ENCODE results near the gene RPUSD2.
A peak's percentile ranks its signal among the peaks of the same experiment; 100 is the strongest.

Gene RPUSD2, protein sequence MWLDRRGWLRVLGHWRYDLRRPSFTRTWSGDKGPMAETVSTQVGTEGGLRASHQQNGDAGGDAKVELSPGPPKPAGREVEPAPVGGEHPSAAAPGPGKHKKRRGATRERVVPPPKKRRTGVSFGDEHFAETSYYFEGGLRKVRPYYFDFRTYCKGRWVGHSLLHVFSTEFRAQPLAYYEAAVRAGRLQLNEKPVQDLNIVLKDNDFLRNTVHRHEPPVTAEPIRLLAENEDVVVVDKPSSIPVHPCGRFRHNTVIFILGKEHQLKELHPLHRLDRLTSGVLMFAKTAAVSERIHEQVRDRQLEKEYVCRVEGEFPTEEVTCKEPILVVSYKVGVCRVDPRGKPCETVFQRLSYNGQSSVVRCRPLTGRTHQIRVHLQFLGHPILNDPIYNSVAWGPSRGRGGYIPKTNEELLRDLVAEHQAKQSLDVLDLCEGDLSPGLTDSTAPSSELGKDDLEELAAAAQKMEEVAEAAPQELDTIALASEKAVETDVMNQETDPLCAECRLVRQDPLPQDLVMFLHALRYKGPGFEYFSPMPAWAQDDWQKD

DNA sequence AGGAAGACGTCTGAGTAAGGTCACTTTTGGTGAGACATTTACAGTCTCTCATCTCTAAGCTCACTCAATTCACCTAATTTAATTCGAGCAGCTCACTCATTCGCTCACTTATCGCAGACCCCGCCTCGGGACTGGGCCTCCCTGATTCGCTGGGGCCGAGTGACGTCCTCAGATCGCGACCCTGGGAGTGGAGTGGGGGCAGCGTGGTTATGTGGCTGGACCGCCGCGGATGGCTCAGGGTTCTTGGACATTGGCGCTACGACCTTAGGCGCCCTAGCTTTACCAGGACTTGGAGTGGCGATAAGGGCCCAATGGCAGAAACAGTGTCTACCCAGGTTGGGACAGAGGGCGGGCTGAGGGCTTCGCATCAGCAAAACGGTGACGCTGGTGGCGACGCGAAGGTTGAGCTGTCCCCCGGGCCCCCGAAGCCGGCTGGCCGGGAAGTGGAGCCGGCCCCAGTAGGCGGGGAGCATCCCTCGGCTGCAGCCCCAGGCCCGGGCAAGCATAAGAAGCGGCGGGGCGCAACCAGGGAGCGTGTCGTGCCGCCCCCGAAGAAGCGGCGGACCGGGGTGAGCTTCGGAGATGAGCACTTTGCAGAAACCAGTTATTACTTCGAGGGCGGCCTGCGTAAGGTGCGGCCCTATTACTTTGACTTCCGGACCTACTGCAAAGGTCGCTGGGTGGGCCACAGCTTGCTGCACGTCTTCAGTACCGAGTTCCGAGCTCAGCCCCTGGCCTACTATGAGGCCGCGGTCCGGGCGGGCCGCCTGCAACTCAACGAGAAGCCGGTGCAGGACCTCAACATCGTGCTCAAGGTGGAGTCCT, at the start of gene RPUSD2:
RPUSD2 (plus strand) TSS at position 171 of the 825 bp plus-strand sequence; CDS start at position 210, 39 bp downstream.
- Histone ChIP-seq H3K27me3 (ENCODE audit: control insufficient read depth in 2 of 2, insufficient read depth in 2 of 2, low read length in 2 of 2) (no peaks in the 10 kb centered on the region), H3K9ac (ENCODE audit: low read depth in 1 of 2, low read length in 2 of 2) (peak within 1 kb of the TSS; percentile 63 to 79), H3K36me3 (ENCODE audit: control insufficient read depth in 2 of 2, insufficient read depth in 2 of 2, low read length in 2 of 2) (peaks cover 14 to 15% of the 10 kb centered on the region in 2 donors), H3K9me3 (ENCODE audit: control insufficient read depth in 2 of 2, low read length in 2 of 2) (no peaks in the 10 kb centered on the region), H3K4me3 (ENCODE audit: low read length in 2 of 2) (peak within 1 kb of the TSS; percentile 95 to 98), H3K4me1 (ENCODE audit: control insufficient read depth in 2 of 2, insufficient read depth in 2 of 2, low read length in 2 of 2) (peaks cover 10 to 14% of the 10 kb centered on the region in 2 donors), H3K27ac (ENCODE audit: low read depth in 2 of 2, low read length in 2 of 2) (peak within 1 kb of the TSS; percentile 77 to 86)

DNA sequence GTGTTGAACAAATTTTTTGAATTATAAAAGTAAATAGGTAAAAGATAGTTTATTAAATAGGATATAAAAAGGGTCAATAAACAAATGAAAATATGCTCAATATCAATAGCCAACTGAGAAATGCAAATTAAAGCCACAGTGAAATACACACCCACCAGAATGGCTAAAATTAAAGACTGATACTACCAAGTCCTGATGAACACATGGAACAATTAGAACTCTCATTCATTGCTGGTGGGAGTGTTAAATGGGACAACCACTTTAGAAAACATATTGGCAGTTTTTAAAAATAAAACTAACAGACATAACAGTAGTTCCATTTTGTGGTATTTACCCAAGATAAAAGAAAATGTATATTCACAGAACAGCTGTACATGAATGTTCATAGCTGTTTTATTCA, 45.5 kb upstream of the RPUSD2 start:
- Histone ChIP-seq H3K27ac (ENCODE audit: low read depth in 2 of 2, low read length in 2 of 2) (no peak overlapping the region), H3K36me3 (ENCODE audit: control insufficient read depth in 2 of 2, insufficient read depth in 2 of 2, low read length in 2 of 2) (no peaks in the 10 kb centered on the region), H3K9me3 (ENCODE audit: control insufficient read depth in 2 of 2, low read length in 2 of 2) (no peaks in the 10 kb centered on the region), H3K4me3 (ENCODE audit: low read length in 2 of 2) (no peak overlapping the region), H3K4me1 (ENCODE audit: control insufficient read depth in 2 of 2, insufficient read depth in 2 of 2, low read length in 2 of 2) (no peaks in the 10 kb centered on the region), H3K9ac (ENCODE audit: low read depth in 1 of 2, low read length in 2 of 2) (no peak overlapping the region), H3K27me3 (ENCODE audit: control insufficient read depth in 2 of 2, insufficient read depth in 2 of 2, low read length in 2 of 2) (no peaks in the 10 kb centered on the region)

DNA sequence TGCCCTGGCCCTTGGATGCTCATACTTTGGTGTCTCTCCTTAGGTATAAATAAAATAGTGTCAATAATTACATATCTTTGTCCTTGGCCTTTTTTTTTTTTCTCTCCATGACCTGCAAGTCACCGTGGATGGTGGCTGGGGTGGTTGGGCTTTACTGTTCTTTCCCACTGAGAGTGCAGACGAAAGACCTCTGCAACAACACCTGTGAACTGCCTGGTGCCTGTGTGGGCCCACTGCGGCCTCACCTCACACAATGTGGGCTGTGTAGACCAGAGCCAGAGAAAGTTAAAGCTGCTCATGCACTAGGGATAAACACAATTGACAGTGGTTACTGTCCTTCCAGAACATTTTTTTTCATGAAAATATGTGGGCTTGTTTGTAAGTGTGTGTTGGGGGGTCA, 43.2 kb upstream of the RPUSD2 start:
- no peak overlapping the region for H3K9ac ChIP-seq (ENCODE audit: low read depth in 1 of 2, low read length in 2 of 2)

DNA sequence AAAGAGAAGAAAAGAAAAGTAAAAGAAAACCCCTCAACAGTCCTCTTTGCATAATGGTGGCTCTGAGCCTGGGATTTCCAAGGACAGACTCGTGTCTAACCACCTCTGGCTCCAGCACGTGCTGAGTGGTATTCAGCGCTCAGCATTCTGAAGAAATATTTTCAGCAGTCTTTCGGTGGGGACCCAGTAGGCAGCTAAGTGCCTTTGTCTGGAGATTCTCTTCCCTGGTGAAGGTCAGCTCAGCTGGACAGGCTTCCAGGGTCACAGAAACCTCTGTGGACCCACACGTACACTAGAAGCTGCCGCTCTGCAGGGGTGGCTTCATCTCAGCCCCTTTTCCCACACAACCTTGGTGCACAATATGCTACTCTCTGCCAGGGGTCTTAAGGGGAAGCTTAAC, 40.3 kb upstream of the RPUSD2 start:
- no peak overlapping the region for H3K27ac ChIP-seq (ENCODE audit: low read depth in 2 of 2, low read length in 2 of 2)
- H3K36me3 ChIP-seq (ENCODE audit: control insufficient read depth in 2 of 2, insufficient read depth in 2 of 2, low read length in 2 of 2): peaks cover 0 to 2% of the 10 kb centered on the region in 2 donors
- H3K27me3 ChIP-seq (ENCODE audit: control insufficient read depth in 2 of 2, insufficient read depth in 2 of 2, low read length in 2 of 2): no peaks in the 10 kb centered on the region
- H3K4me3 ChIP-seq (ENCODE audit: low read length in 2 of 2): no peak overlapping the region
- no peaks in the 10 kb centered on the region for H3K9me3 ChIP-seq (ENCODE audit: control insufficient read depth in 2 of 2, low read length in 2 of 2)
- no peak overlapping the region for H3K9ac ChIP-seq (ENCODE audit: low read depth in 1 of 2, low read length in 2 of 2)
- H3K4me1 ChIP-seq (ENCODE audit: control insufficient read depth in 2 of 2, insufficient read depth in 2 of 2, low read length in 2 of 2): no peaks in the 10 kb centered on the region

More for the DNA sequence above, 43.2 kb upstream of the RPUSD2 start:
- Histone ChIP-seq H3K27me3 (ENCODE audit: control insufficient read depth in 2 of 2, insufficient read depth in 2 of 2, low read length in 2 of 2) (no peaks in the 10 kb centered on the region), H3K36me3 (ENCODE audit: control insufficient read depth in 2 of 2, insufficient read depth in 2 of 2, low read length in 2 of 2) (no peaks in the 10 kb centered on the region), H3K9me3 (ENCODE audit: control insufficient read depth in 2 of 2, low read length in 2 of 2) (no peaks in the 10 kb centered on the region), H3K27ac (ENCODE audit: low read depth in 2 of 2, low read length in 2 of 2) (no peak overlapping the region), H3K4me1 (ENCODE audit: control insufficient read depth in 2 of 2, insufficient read depth in 2 of 2, low read length in 2 of 2) (no peaks in the 10 kb centered on the region), H3K4me3 (ENCODE audit: low read length in 2 of 2) (no peak overlapping the region)

DNA sequence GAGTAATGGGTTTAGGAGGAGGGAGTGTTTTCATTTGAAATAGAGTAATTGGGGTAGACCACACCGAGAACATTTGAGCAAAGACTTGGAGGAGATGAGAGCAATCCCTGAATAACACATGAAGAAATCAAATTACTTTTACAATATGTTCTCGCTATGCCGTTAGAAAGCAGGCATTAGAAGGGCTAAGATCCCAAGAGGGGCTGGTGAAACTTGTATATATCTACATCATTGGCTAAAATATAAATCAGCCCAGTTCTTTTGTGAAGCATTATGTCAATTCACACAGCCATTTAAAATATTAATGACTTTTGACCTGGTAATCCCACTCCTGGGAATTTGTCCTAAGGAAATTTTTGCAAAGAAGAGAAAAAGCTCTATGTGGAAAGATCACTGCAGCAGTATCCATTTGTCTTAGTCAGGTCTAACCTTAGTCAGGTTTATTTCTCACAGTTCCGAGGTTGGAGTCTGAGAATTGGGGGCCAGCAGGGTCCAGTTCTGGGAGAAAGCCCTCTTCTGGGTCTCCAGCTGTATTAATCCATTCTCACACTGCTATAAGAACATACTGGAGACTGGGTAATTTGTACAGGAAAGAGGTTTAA, 35.2 kb upstream of the RPUSD2 start:
- Histone ChIP-seq H3K36me3 (ENCODE audit: control insufficient read depth in 2 of 2, insufficient read depth in 2 of 2, low read length in 2 of 2) (peaks cover 2 to 5% of the 10 kb centered on the region in 2 donors), H3K9ac (ENCODE audit: low read depth in 1 of 2, low read length in 2 of 2) (no peak overlapping the region), H3K4me1 (ENCODE audit: control insufficient read depth in 2 of 2, insufficient read depth in 2 of 2, low read length in 2 of 2) (no peaks in the 10 kb centered on the region), H3K27me3 (ENCODE audit: control insufficient read depth in 2 of 2, insufficient read depth in 2 of 2, low read length in 2 of 2) (no peaks in the 10 kb centered on the region), H3K9me3 (ENCODE audit: control insufficient read depth in 2 of 2, low read length in 2 of 2) (no peaks in the 10 kb centered on the region), H3K27ac (ENCODE audit: low read depth in 2 of 2, low read length in 2 of 2) (no peak overlapping the region), H3K4me3 (ENCODE audit: low read length in 2 of 2) (no peak overlapping the region)

DNA sequence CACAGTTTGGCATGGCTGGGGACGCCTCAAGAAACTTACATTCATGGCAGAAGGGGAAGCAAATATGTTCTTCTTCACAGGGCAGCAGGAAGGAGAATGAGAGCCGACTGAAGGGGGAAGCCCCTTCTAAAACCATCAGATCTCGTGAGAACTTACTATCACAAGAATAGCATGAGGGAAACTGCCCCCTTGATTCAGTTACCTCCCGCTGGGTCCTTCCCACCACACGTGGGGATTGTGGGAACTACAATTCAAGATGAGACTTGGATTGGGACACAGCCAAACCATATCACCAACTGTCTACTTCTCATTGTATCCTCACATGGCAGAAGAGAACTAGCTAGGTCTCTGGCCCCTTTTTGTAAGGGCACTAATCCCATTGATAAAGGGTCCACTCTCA, 34.7 kb upstream of the RPUSD2 start:
- Histone ChIP-seq H3K36me3 (ENCODE audit: control insufficient read depth in 2 of 2, insufficient read depth in 2 of 2, low read length in 2 of 2) (peaks cover 2 to 5% of the 10 kb centered on the region in 2 donors), H3K9ac (ENCODE audit: low read depth in 1 of 2, low read length in 2 of 2) (no peak overlapping the region), H3K9me3 (ENCODE audit: control insufficient read depth in 2 of 2, low read length in 2 of 2) (no peaks in the 10 kb centered on the region), H3K4me3 (ENCODE audit: low read length in 2 of 2) (no peak overlapping the region), H3K4me1 (ENCODE audit: control insufficient read depth in 2 of 2, insufficient read depth in 2 of 2, low read length in 2 of 2) (no peaks in the 10 kb centered on the region), H3K27me3 (ENCODE audit: control insufficient read depth in 2 of 2, insufficient read depth in 2 of 2, low read length in 2 of 2) (no peaks in the 10 kb centered on the region), H3K27ac (ENCODE audit: low read depth in 2 of 2, low read length in 2 of 2) (no peak overlapping the region)

DNA sequence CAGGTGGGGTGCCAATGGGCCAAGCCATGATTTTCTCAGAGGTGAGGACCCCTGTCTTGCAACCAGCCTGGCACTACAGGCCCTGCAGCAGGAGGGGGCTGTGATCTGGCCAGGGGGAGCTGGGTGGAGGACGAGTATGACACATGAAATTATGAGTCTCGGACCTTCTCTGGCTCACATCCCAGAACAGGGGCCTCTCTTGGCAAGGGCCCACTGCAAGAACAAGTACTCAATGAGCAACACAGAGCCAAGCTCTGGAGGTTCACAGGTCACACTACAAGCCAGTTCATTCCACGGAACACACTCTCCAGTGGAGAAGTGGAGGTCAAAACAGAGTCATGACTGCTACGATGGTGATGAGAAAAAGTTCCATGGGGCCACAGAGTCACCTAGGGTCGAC, 32.6 kb upstream of the RPUSD2 start:
- Histone ChIP-seq H3K9me3 (ENCODE audit: control insufficient read depth in 2 of 2, low read length in 2 of 2) (no peaks in the 10 kb centered on the region), H3K27ac (ENCODE audit: low read depth in 2 of 2, low read length in 2 of 2) (no peak overlapping the region), H3K4me1 (ENCODE audit: control insufficient read depth in 2 of 2, insufficient read depth in 2 of 2, low read length in 2 of 2) (no peaks in the 10 kb centered on the region), H3K36me3 (ENCODE audit: control insufficient read depth in 2 of 2, insufficient read depth in 2 of 2, low read length in 2 of 2) (peaks cover 5 to 6% of the 10 kb centered on the region in 2 donors), H3K9ac (ENCODE audit: low read depth in 1 of 2, low read length in 2 of 2) (no peak overlapping the region), H3K27me3 (ENCODE audit: control insufficient read depth in 2 of 2, insufficient read depth in 2 of 2, low read length in 2 of 2) (no peaks in the 10 kb centered on the region), H3K4me3 (ENCODE audit: low read length in 2 of 2) (no peak overlapping the region)

DNA sequence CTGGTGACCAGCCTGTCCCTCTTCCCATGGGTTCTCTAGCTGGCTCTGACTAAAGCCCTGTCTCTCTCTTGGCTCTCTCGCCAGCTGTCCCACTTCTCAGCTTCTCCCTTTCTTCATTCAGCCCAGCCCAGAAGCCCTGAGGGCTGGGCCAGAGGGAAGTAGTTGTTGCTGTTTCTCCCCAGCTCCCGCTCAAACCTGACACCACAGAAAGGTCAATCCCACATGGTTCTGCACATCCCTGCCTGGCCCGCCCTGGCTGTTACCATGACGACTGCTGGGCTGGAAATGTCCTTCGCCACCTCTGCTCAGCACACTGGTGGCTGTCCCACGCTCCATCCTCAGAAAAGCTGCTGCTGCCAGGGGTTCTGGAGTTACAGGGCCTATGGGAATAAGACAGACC, 30.1 kb upstream of the RPUSD2 start:
- Histone ChIP-seq H3K4me3 (ENCODE audit: low read length in 2 of 2) (no peak overlapping the region), H3K4me1 (ENCODE audit: control insufficient read depth in 2 of 2, insufficient read depth in 2 of 2, low read length in 2 of 2) (no peaks in the 10 kb centered on the region), H3K27me3 (ENCODE audit: control insufficient read depth in 2 of 2, insufficient read depth in 2 of 2, low read length in 2 of 2) (no peaks in the 10 kb centered on the region), H3K9ac (ENCODE audit: low read depth in 1 of 2, low read length in 2 of 2) (no peak overlapping the region), H3K9me3 (ENCODE audit: control insufficient read depth in 2 of 2, low read length in 2 of 2) (no peaks in the 10 kb centered on the region), H3K27ac (ENCODE audit: low read depth in 2 of 2, low read length in 2 of 2) (no peak overlapping the region), H3K36me3 (ENCODE audit: control insufficient read depth in 2 of 2, insufficient read depth in 2 of 2, low read length in 2 of 2) (peaks cover 4 to 5% of the 10 kb centered on the region in 2 donors)

DNA sequence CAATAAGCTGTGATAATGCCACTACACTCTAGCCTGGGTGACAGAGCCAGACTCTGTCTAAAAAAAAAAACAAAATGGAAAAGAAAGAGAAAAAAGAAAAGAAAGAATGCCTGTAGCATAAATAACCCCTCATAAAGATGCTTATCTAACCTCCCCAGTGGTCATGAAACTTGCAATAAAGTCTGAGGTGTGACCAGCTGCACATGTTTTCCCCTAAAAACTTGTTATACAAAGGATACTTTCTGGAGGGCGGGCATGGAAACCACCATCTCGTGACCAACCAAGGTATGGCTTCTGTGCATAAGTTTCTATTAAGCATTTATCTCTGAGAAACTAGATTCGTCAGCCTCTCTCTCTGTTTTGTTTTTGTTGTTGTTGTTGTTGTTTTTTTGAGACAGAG, 26.0 kb upstream of the RPUSD2 start:
- Histone ChIP-seq H3K9me3 (ENCODE audit: control insufficient read depth in 2 of 2, low read length in 2 of 2) (no peaks in the 10 kb centered on the region), H3K36me3 (ENCODE audit: control insufficient read depth in 2 of 2, insufficient read depth in 2 of 2, low read length in 2 of 2) (peaks cover 4 to 6% of the 10 kb centered on the region in 2 donors), H3K27ac (ENCODE audit: low read depth in 2 of 2, low read length in 2 of 2) (no peak overlapping the region), H3K4me3 (ENCODE audit: low read length in 2 of 2) (no peak overlapping the region), H3K27me3 (ENCODE audit: control insufficient read depth in 2 of 2, insufficient read depth in 2 of 2, low read length in 2 of 2) (no peaks in the 10 kb centered on the region), H3K9ac (ENCODE audit: low read depth in 1 of 2, low read length in 2 of 2) (no peak overlapping the region), H3K4me1 (ENCODE audit: control insufficient read depth in 2 of 2, insufficient read depth in 2 of 2, low read length in 2 of 2) (peaks cover 0 to 3% of the 10 kb centered on the region in 2 donors)
